DOHH2 (cell line): Measurements from ENCODE around the gene C6orf52.

ENCODE experiments used
- H3F3A ChIP-seq: fragments of 200-600 bp; sonication (generic), shearing (Covaris generic); 2 replicates; pipeline ENCODE4 v1.6.0; 2016; ENCODE audit warnings: antibody characterized with exemption, mild to moderate bottlenecking; ENCODE audit not compliant: control insufficient read depth, insufficient read depth
- H3K27ac ChIP-seq: fragments of 200-600 bp; sonication (generic); 2 replicates; pipeline ENCODE4 v1.5.1; 2014; ENCODE audit warnings: low read depth, mild to moderate bottlenecking, low read length, moderate library complexity
- H3K27me3 ChIP-seq: fragments of 200-600 bp; sonication (generic); 2 replicates; pipeline ENCODE4 v1.6.1; 2014; ENCODE audit warnings: mild to moderate bottlenecking, low read length, mixed read lengths; ENCODE audit not compliant: control insufficient read depth
- H3K36me3 ChIP-seq: fragments of 200-600 bp; sonication (generic); 2 replicates; pipeline ENCODE4 v1.6.1; 2014; ENCODE audit warnings: mild to moderate bottlenecking, low read length, moderate library complexity, mixed read lengths; ENCODE audit not compliant: control insufficient read depth
- H3K4me1 ChIP-seq: fragments of 200-600 bp; sonication (generic); 2 replicates; pipeline ENCODE4 v1.6.1; 2014; ENCODE audit warnings: mild to moderate bottlenecking, low read length, mixed read lengths; ENCODE audit not compliant: control insufficient read depth
- H3K4me2 ChIP-seq: fragments of 200-600 bp; sonication (generic); 2 replicates; pipeline ENCODE4 v1.6.0; 2014; ENCODE audit warnings: mild to moderate bottlenecking, low read length, moderate library complexity
- H3K4me3 ChIP-seq: fragments of 200-600 bp; sonication (generic); 2 replicates; pipeline ENCODE4 v1.5.1; 2014; ENCODE audit warnings: mild to moderate bottlenecking, low read length, mixed read lengths
- H3K79me2 ChIP-seq: fragments of 200-600 bp; sonication (generic); 2 replicates; pipeline ENCODE4 v1.6.1; 2014; ENCODE audit warnings: mild to moderate bottlenecking, low read length, mixed read lengths; ENCODE audit not compliant: control insufficient read depth
- H3K9me2 ChIP-seq: fragments of 200-600 bp; sonication (generic); replicated peaks from 2 replicates; pipeline ENCODE4 v1.6.1; 2014; ENCODE audit warnings: mild to moderate bottlenecking, low read length, mixed read lengths; ENCODE audit not compliant: control insufficient read depth
- H3K9me3 ChIP-seq: fragments of 200-600 bp; sonication (generic); 2 replicates; pipeline ENCODE4 v1.6.1; 2014; ENCODE audit warnings: antibody characterized with exemption, low read length, mixed read lengths; ENCODE audit not compliant: control insufficient read depth, insufficient read depth
- H4K20me1 ChIP-seq: fragments of 200-600 bp; sonication (generic); 2 replicates; pipeline ENCODE4 v1.6.0; 2014; ENCODE audit warnings: low read depth, mild to moderate bottlenecking, antibody characterized with exemption, low read length, moderate library complexity; ENCODE audit not compliant: control insufficient read depth, insufficient read depth
- CTCF ChIP-seq: fragments of 200-600 bp; sonication (generic); IDR thresholded peaks from one replicate; pipeline ENCODE4 v1.5.1; 2014; ENCODE audit warnings: antibody characterized with exemption, mild to moderate bottlenecking, low read depth, low read length; ENCODE audit not compliant: poor library complexity, severe bottlenecking
- EZH2phosphoT487 ChIP-seq: fragments of 200-600 bp; sonication (generic); IDR thresholded peaks from 2 replicates; pipeline ENCODE4 v1.6.1; 2017; ENCODE audit warnings: borderline replicate concordance, mild to moderate bottlenecking, antibody characterized with exemption, low read length, moderate library complexity, mixed read lengths

Gene C6orf52

GRCh38 chr6:10740061-10740460, 45.6 kb upstream of the C6orf52 start:
- H3K9me2 ChIP-seq: no peaks in the 10 kb centered on the region
- 0 out of 2 replicates have a peak, but pooled peaks cover 2% of the 10 kb centered on the region for H3F3A ChIP-seq
- no peaks in the 10 kb centered on the region for H3K79me2 ChIP-seq
- H3K4me1 ChIP-seq: no peaks in the 10 kb centered on the region
- H3K9me3 ChIP-seq: no peaks in the 10 kb centered on the region; the same call in 1 of the 2 replicates
- H4K20me1 ChIP-seq: no peaks in the 10 kb centered on the region
- no peak overlapping the region for H3K27ac ChIP-seq
- no peaks in the 10 kb centered on the region for H3K27me3 ChIP-seq
- no peak overlapping the region for H3K4me2 ChIP-seq
- H3K36me3 ChIP-seq: no peaks in the 10 kb centered on the region
- no peak overlapping the region for H3K4me3 ChIP-seq
- TF ChIP-seq CTCF (no peak), EZH2phosphoT487 (no peak)

GRCh38 chr6:10736731-10737130, 42.3 kb upstream of the C6orf52 start:
- no peaks in the 10 kb centered on the region for H3K79me2 ChIP-seq
- no peak for TF ChIP-seq CTCF
- no peak for TF ChIP-seq EZH2phosphoT487

GRCh38 chr6:10733863-10734262, 39.4 kb upstream of the C6orf52 start:
- Histone ChIP-seq H3K9me3 (no peaks in the 10 kb centered on the region), H3K27ac (no peak overlapping the region), H3K9me2 (no peaks in the 10 kb centered on the region), H3F3A (peaks cover 5% of the 10 kb centered on the region; the same call in 1 of the 2 replicates), H3K4me3 (no peak overlapping the region), H3K27me3 (no peaks in the 10 kb centered on the region), H3K4me2 (no peak overlapping the region), H3K36me3 (peaks cover 8% of the 10 kb centered on the region), H4K20me1 (no peaks in the 10 kb centered on the region), H3K4me1 (no peaks in the 10 kb centered on the region), H3K79me2 (no peaks in the 10 kb centered on the region)
- TF ChIP-seq EZH2phosphoT487 (no peak), CTCF (no peak)

More at GRCh38 chr6:10736731-10737130, 42.3 kb upstream of the C6orf52 start:
- Histone ChIP-seq H3F3A (0 out of 2 replicates have a peak, but pooled peaks cover 2% of the 10 kb centered on the region), H3K4me3 (no peak overlapping the region), H3K4me1 (no peaks in the 10 kb centered on the region), H3K36me3 (no peaks in the 10 kb centered on the region; the same call in 1 of the 2 replicates), H3K27ac (no peak overlapping the region), H4K20me1 (no peaks in the 10 kb centered on the region), H3K9me3 (no peaks in the 10 kb centered on the region; the same call in 1 of the 2 replicates), H3K4me2 (no peak overlapping the region), H3K27me3 (no peaks in the 10 kb centered on the region), H3K9me2 (no peaks in the 10 kb centered on the region)
